Measurements from ENCODE around the gene UNC5A. TPM values are rescaled to one million over a fixed set of nuclear protein-coding genes. Genes with fewer than 3 reads are reported as not detected.

Gene UNC5A
- total and polyA plus RNA-seq, 2 of the 8 experiments (the other 6 are each of a cell fraction or from before 2014, with no cell fraction given): 4.0 to 7.6 TPM

DNA sequence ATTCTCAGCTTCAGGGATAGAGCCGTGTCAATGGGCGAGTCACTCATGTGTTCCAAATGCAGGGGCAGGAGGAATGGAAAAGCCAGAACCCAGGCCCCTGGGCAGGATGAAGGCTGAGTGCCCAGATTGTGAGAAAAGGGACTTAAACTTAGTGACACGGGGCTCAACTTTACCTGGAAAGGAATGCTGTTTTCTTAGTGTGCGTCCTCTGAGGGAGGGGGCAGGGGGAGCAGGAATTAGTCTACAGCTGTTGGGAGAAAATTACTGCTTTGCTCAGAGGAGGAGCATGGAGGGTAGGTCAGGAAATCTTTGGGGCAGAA is 74.2 kb downstream of the UNC5A start:
- H3K9me3 ChIP-seq (ENCODE audit: insufficient read depth in 2 of 2, low read depth in 1 of 2, low read length in 1 of 2): no peaks in the 10 kb centered on the region
- H3K14ac ChIP-seq (ENCODE audit: insufficient read length): no peak overlapping the region
- H2BK15ac ChIP-seq (ENCODE audit: low read length): no peak overlapping the region
- no peak overlapping the region for H4K91ac ChIP-seq (replicated peaks; ENCODE audit: insufficient read length, low read length)
- H2BK5ac ChIP-seq (ENCODE audit: low read depth, low read length): no peak overlapping the region
- ChIA-PET POLR2A (ENCODE audit: partially characterized antibody) (no interaction called here), CTCF (ENCODE audit: partially characterized antibody) (interaction anchor here (0.5 to 2.1 kb wide), 10 partner anchors 9 to 216 kb away, joined by 3 to 10 read pairs (median 3); partner anchors contain the start of gene HK3)
- TF ChIP-seq POLR2AphosphoS5 (IDR thresholded peaks at IDR 0.05; ENCODE audit: low read depth, low read length): no peak
- no peaks in the 10 kb centered on the region for H3K79me2 ChIP-seq (ENCODE audit: control insufficient read depth in 1 of 2, insufficient read depth in 2 of 2, low read length in 2 of 2)
- H3K36me3 ChIP-seq (ENCODE audit: control insufficient read depth in 2 of 4, insufficient read depth in 4 of 4, low read length in 3 of 4): no peaks in the 10 kb centered on the region
- WGBS, 2 experiments (ENCODE audit: extremely low coverage in 1 of 2, insufficient coverage in 1 of 2, insufficient read length in 1 of 2, insufficient replicate concordance in 2 of 2, low coverage in 1 of 2, low lambda C conversion rate in 2 of 2, missing lambda C conversion rate in 1 of 2): 81% methylated on average over 4 of the region's 4 CpGs; no CpG with 5 or more reads in 1 of the 2 experiments
- no peak overlapping the region for H3K56ac ChIP-seq (replicated peaks; ENCODE audit: insufficient read length, low read depth, low read length)
- FAIRE-seq (no peak), DNase-seq (ENCODE audit: low read depth in 1 of 2, low spot score in 2 of 2) (no peak)
- H2BK20ac ChIP-seq (ENCODE audit: low read length): no peak overlapping the region
- no peaks in the 10 kb centered on the region for H4K20me1 ChIP-seq (replicated peaks in 1 of 2; ENCODE audit: control insufficient read depth in 1 of 2, insufficient read depth in 2 of 2, low read length in 2 of 2)
- no peak overlapping the region for H2BK12ac ChIP-seq (ENCODE audit: low read depth, low read length)
- H3K79me1 ChIP-seq (ENCODE audit: low read depth, low read length): no peaks in the 10 kb centered on the region
- no peaks in the 10 kb centered on the region for H3K23me2 ChIP-seq (ENCODE audit: low read depth, low read length)
- no peak overlapping the region for H3K4me3 ChIP-seq (ENCODE audit: extremely low read depth in 1 of 4, insufficient read depth in 2 of 4, low read depth in 3 of 4, low read length in 4 of 4)
- H2BK120ac ChIP-seq (replicated peaks; ENCODE audit: low read depth, low read length): no peak overlapping the region
- no peaks in the 10 kb centered on the region for H3K4me1 ChIP-seq (replicated peaks in 1 of 4; ENCODE audit: control insufficient read depth in 3 of 4, insufficient read depth in 4 of 4, low read length in 3 of 4)
- no peak overlapping the region for H3K18ac ChIP-seq (ENCODE audit: extremely low read depth, low read length)
- H3K23ac ChIP-seq (ENCODE audit: insufficient read length): no peak overlapping the region
- H4K8ac ChIP-seq (ENCODE audit: extremely low read depth, insufficient read depth, low read length): no peak overlapping the region
- no peak overlapping the region for H3K4me2 ChIP-seq (ENCODE audit: insufficient read depth in 1 of 2, low read depth in 2 of 2, low read length in 2 of 2)
- no peak overlapping the region for H3K27ac ChIP-seq (ENCODE audit: low read depth, low read length)
- H3K9ac ChIP-seq (replicated peaks in 1 of 4; ENCODE audit: extremely low read depth in 1 of 4, low read depth in 3 of 4, low read length in 3 of 4): no peak overlapping the region
- H4K5ac ChIP-seq (ENCODE audit: insufficient read length, low read depth, low read length): no peak overlapping the region
- no peaks in the 10 kb centered on the region for H3K27me3 ChIP-seq (replicated peaks in 1 of 4; ENCODE audit: control insufficient read depth in 3 of 4, extremely low read depth in 1 of 4, insufficient read depth in 3 of 4, low read length in 3 of 4)
- no peak overlapping the region for H2AK5ac ChIP-seq (ENCODE audit: low read depth, low read length)
- no peak overlapping the region for H2AFZ ChIP-seq (ENCODE audit: low read length)
- no peak overlapping the region for H3K4ac ChIP-seq (replicated peaks; ENCODE audit: insufficient read length, low read depth, low read length)

Measured in H1 (cell line).